Lower lobe of right lung (tissue), 2 donors: ENCODE results near the gene NRN1. TPM values are rescaled to one million over a fixed set of nuclear protein-coding genes. Genes with fewer than 3 reads are reported as not detected.
"Not testable (repeated sequence)": the region's sequence is repeated elsewhere in the genome, so short reads cannot be mapped to it uniquely, and the experiment has no call there.

Experiments used
- ATAC-seq, 2 donors: fragments of 200-7000 bp; cut with Tn5 transposase; one replicate each; pipeline ENCODE4 v1.9.1; 2020 to 2022; ENCODE audit warnings: mild to moderate bottlenecking in 2 of 2, moderate library complexity in 2 of 2
- DNase-seq: peaks from one replicate; pipeline ENCODE4 v3.0.0-alpha.2; 2020
- H3K27ac ChIP-seq: fragments of 200-600 bp; one replicate; pipeline ENCODE4 v1.8.0; 2022
- H3K27me3 ChIP-seq: fragments of 200-600 bp; one replicate; pipeline ENCODE4 v1.8.0; 2022; ENCODE audit warnings: low read depth
- H3K36me3 ChIP-seq: fragments of 200-600 bp; one replicate; pipeline ENCODE4 v1.8.0; 2022; ENCODE audit warnings: mild to moderate bottlenecking
- H3K4me1 ChIP-seq: fragments of 200-600 bp; one replicate; pipeline ENCODE4 v1.8.0; 2022
- H3K4me3 ChIP-seq: fragments of 200-600 bp; one replicate; pipeline ENCODE4 v1.8.0; 2022; ENCODE audit warnings: mild to moderate bottlenecking
- H3K9me3 ChIP-seq: fragments of 200-600 bp; one replicate; pipeline ENCODE4 v1.8.0; 2022
- CTCF ChIP-seq: fragments of 200-600 bp; IDR thresholded peaks from one replicate; pipeline ENCODE4 v1.8.0; 2022; ENCODE audit warnings: antibody characterized with exemption, mild to moderate bottlenecking
- intact Hi-C: fragments of 100-400 bp; cut with DNase I; formaldehyde crosslinking; loops from one replicate; pipeline ENCODE4 v1.11.0; 2022
- total RNA-seq: library from RNA; stranded (reverse); fragmentation: NEBNext Ultra II Directional; extraction: Animal tissue kit (Norgen Biotek cat#: 25700); gene quantifications from one replicate; pipeline ENCODE4 v1.2.1, GENCODE V29; 2021
- donor health status: DM: no; HTN: yes; CAD: no; lungs with severe emphysema.

NRN1 gene
- total RNA-seq, 1 donor from 2014 or later: 15.0 TPM

GRCh38 chr6:5981126-5982026, 25.3 kb downstream of the NRN1 start:
- Histone ChIP-seq H3K27me3 (no peaks in the 10 kb centered on the region), H3K4me1 (peaks cover 7% of the 10 kb centered on the region), H3K27ac (no peak overlapping the region), H3K36me3 (no peaks in the 10 kb centered on the region), H3K4me3 (no peak overlapping the region), H3K9me3 (no peaks in the 10 kb centered on the region)
- ATAC-seq (no peak), DNase-seq (no peak)
- TF ChIP-seq CTCF: no peak
- intact Hi-C loops: no loop called here

DNA sequence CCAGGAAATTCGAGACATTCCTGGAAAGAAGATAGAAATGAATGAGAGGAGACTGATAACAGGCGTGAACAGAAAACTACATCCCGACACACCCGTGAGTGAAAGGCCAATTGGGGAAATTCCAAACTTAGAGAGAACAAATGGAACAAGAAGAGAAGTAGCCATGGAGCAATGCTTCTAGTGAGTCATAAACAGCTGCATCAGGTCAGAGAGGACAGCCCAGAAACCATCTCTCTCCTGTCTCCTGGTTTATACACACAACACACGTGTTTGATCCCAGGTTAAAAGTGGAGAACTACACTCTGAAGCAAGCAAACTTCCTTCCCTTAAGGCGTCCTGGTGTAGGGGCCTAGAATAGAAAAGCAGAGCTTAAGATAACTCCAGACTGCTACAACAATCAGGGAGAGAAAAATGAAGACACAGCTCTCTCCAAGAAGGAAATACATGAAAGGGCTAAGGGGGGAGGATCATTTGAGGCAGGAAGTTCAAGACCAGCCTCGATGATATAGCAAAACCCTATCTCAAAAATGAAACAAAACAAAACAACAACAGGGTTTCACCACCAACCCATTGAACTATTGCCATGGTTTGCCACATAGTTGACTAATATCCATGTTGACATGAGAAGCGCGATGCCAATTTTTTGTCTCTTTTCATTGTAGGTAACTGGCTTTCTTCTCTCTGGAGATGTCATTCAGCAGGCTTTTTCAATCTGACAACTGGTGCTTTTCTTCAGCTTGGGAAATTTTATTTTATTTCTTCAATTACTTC, 26.9 kb downstream of the NRN1 start:
- intact Hi-C loops: no loop called here
- TF ChIP-seq CTCF: no peak
- no peak for DNase-seq
- H3K27me3 ChIP-seq: no peaks in the 10 kb centered on the region
- H3K4me3 ChIP-seq: no peak overlapping the region
- no peak overlapping the region for H3K27ac ChIP-seq
- no peaks in the 10 kb centered on the region for H3K9me3 ChIP-seq
- peaks cover 7% of the 10 kb centered on the region for H3K4me1 ChIP-seq
- H3K36me3 ChIP-seq: no peaks in the 10 kb centered on the region
- peak; percentile 54 to 61 for ATAC-seq

GRCh38 chr6:5976811-5977210, 29.9 kb downstream of the NRN1 start:
- TF ChIP-seq CTCF: no peak
- no peaks in the 10 kb centered on the region for H3K36me3 ChIP-seq
- no peaks in the 10 kb centered on the region for H3K9me3 ChIP-seq
- H3K4me1 ChIP-seq: peaks cover 7% of the 10 kb centered on the region
- H3K4me3 ChIP-seq: no peak overlapping the region
- intact Hi-C loops: no loop called here
- peaks cover 3% of the 10 kb centered on the region for H3K27me3 ChIP-seq
- H3K27ac ChIP-seq: no peak overlapping the region
- ATAC-seq (no peak), DNase-seq (no peak)

- DNase-seq (peak; percentile 60), ATAC-seq (peak; percentile 61 to 73)
- no peaks in the 10 kb centered on the region for H3K9me3 ChIP-seq
- intact Hi-C loops: no loop called here
- no peaks in the 10 kb centered on the region for H3K36me3 ChIP-seq
- H3K4me1 ChIP-seq: no peaks in the 10 kb centered on the region
- peaks cover 3% of the 10 kb centered on the region for H3K27me3 ChIP-seq
- no peak overlapping the region for H3K27ac ChIP-seq
- TF ChIP-seq CTCF: no peak
- H3K4me3 ChIP-seq: no peak overlapping the region
Observed at GRCh38 chr6:5968817-5969734, 37.6 kb downstream of the NRN1 start.

- H3K36me3 ChIP-seq, H3K4me3 ChIP-seq, H3K27me3 ChIP-seq, H3K9me3 ChIP-seq, DNase-seq, ATAC-seq, intact Hi-C loops, H3K27ac ChIP-seq, H3K4me1 ChIP-seq: not testable (repeated sequence)
Observed at GRCh38 chr6:5968036-5968435, 38.7 kb downstream of the NRN1 start.
